Esophagus squamous epithelium (tissue), 4 donors: ENCODE results near the gene MEF2C.

Source experiments
- POLR2A ChIP-seq, 4 donors: fragments of 450-650 bp; IDR thresholded peaks; one replicate each; pipeline ENCODE4 v1.6.1; 2017; ENCODE audit warnings: antibody characterized with exemption in 4 of 4, mild to moderate bottlenecking in 4 of 4, moderate library complexity in 3 of 4
- TF ChIP-seq, protein P1 (sequence below), 6 experiments: fragments of 450-650 bp in 4 of 6; fragments of 200-600 bp in 2 of 6; sonication (generic) in 2 of 6; IDR thresholded peaks; one replicate each; pipeline ENCODE4 v1.5.1; 2016 to 2019; ENCODE audit warnings: antibody characterized with exemption in 6 of 6, mild to moderate bottlenecking in 4 of 6, moderate library complexity in 4 of 6

DNA sequence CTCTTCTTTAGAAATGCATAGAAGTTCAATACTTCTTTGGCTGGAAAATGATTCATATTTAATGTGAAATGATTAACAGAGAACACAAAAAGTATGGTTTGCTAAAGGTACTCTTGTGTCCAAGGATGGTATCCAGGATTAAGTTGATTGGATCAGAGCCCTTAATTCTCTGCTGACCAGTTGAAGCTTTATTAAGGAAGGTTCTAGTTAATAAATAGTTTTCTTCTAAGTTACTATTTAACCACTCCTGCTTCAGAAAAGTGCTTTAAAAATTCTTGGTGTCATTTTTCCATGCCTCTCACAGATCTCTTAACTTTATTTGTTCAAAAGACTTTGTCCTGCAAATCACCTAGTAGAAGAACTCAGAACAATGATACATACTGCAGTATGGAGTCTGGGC, 134.3 kb downstream of the MEF2C start:
- TF ChIP-seq, protein P1, sequence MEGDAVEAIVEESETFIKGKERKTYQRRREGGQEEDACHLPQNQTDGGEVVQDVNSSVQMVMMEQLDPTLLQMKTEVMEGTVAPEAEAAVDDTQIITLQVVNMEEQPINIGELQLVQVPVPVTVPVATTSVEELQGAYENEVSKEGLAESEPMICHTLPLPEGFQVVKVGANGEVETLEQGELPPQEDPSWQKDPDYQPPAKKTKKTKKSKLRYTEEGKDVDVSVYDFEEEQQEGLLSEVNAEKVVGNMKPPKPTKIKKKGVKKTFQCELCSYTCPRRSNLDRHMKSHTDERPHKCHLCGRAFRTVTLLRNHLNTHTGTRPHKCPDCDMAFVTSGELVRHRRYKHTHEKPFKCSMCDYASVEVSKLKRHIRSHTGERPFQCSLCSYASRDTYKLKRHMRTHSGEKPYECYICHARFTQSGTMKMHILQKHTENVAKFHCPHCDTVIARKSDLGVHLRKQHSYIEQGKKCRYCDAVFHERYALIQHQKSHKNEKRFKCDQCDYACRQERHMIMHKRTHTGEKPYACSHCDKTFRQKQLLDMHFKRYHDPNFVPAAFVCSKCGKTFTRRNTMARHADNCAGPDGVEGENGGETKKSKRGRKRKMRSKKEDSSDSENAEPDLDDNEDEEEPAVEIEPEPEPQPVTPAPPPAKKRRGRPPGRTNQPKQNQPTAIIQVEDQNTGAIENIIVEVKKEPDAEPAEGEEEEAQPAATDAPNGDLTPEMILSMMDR (IDR thresholded peaks at IDR 0.05), result no peak
- no peak for TF ChIP-seq POLR2A (IDR thresholded peaks at IDR 0.05)
